GM12891 (cell line): ENCODE results near the gene TTLL7.

Source experiments
- POLR2A ChIP-seq: IDR thresholded peaks from 2 replicates; pipeline ENCODE4 v1.6.1; 2011; ENCODE audit warnings: low read depth, low read length, control low read depth
- TAF1 ChIP-seq: IDR thresholded peaks from 2 replicates; pipeline ENCODE4 v1.6.1; 2011; ENCODE audit warnings: low read depth, low read length, control low read depth

DNA sequence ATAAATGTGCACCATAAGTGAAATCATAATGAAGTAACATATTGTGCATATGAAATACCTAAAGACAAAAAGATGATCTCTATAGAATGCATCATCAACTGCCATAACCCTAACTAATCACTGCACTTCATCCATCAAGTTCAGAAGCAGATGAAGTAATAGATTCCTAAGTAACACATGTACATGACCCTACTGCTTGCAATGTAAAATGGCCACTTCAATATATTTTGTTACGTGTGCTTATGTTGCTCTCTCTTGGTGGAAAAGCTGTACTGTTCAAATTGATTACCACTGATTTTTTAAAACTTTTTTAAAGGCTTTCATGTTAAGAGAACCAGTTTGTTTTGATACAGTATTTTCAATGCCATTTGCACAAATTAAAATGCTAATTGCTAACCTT lies 141.8 kb downstream of the TTLL7 start:
- TF ChIP-seq POLR2A (no peak), TAF1 (no peak)
